ENCODE data around the gene ATXN3L.

- no peak for TF ChIP-seq CTCF (tag by site-specific recombination; IDR thresholded peaks at IDR 0.05)
- TF ChIP-seq ZNF18 (tag by site-specific recombination; IDR thresholded peaks at IDR 0.05), result no peak
- no peak for TF ChIP-seq ZNF26 (tag by site-specific recombination; IDR thresholded peaks at IDR 0.05)
- no peak for TF ChIP-seq SETDB1 (IDR thresholded peaks at IDR 0.05; ENCODE audit: insufficient read length, low read length)
- TF ChIP-seq ZNF239 (tag by site-specific recombination; IDR thresholded peaks at IDR 0.05), result no peak
- no peak for TF ChIP-seq ZNF335 (tag by site-specific recombination; conservative IDR thresholded peaks at IDR 0.05)
- TF ChIP-seq ZBTB21 (tag by site-specific recombination; IDR thresholded peaks at IDR 0.05), result no peak
- TF ChIP-seq REST (tag by site-specific recombination; IDR thresholded peaks at IDR 0.05), result no peak
- no peak for TF ChIP-seq ZNF350 (tag by site-specific recombination; IDR thresholded peaks at IDR 0.05)
- no peak for TF ChIP-seq ZNF146 (tag by site-specific recombination; IDR thresholded peaks at IDR 0.05)
- TF ChIP-seq IKZF3 (tag by site-specific recombination; IDR thresholded peaks at IDR 0.05), result no peak
Observed at GRCh38 chrX:13338996-13339515, 19.2 kb upstream of the ATXN3L start.

All from HEK293 (cell line).